Stimulated activated CD8-positive, alpha-beta memory T cell treated with anti-CD3 and anti-CD28 coated beads, Interleukin-4, amount 100 ng/mL, for 48 hours (primary cell): Measurements from ENCODE around the gene CLPTM1.
"Not testable (repeated sequence)": the region's sequence is repeated elsewhere in the genome, so short reads cannot be mapped to it uniquely, and the experiment has no call there.

Experiments
- DNase-seq: peaks from one replicate; pipeline ENCODE4 v3.0.0-alpha.2; 2020

The CLPTM1 gene

DNA sequence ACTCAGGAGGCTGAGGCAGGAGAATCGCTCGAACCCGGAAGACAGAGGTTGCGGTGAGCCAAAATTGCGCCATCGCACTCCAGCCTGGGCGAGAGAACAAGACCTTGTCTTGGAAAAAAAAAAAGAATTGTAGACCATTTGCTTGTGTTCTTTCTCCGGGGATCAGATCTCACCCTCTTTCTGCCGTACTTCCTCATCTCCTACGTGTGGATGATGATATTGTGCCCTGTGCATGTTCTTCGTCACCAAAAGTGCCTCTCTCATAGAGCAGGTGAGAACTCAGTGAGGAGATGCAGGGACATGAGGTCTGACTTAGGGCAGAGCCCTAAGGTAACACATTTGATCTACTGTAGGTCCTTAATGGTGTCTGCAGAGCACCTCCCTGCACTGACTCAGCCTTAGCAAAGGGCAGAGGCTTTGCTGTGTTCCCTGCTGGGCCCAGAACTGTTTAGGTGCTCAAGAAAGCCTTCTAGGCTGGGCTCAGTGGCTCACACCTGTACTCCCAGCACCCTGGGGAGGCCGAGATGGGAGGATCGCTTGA, 8.1 kb upstream of the CLPTM1 start:
- no peak for DNase-seq

DNA sequence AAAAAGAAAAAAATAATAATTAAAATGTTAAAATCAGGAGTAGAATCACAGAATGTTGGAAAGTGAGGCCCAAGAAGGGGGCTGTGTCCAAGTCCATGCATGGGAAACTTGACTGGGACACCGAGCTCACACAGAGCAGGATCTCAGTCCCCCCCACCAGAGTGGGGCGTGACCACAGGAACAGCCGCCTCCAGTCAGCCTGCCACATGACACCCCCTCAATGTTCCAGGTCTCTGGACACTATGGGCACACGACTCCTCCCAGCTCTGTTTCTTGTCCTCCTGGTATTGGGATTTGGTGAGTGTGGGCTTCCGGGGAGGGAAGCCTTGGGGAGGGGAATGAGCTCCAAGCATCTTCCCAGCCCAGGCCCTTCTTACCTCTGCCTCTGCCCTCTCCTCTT, 6.9 kb upstream of the CLPTM1 start:
- DNase-seq, result no peak

GRCh38 chr19:44948763-44949374, 6.3 kb upstream of the CLPTM1 start:
- DNase-seq, result no peak

- DNase-seq, result no peak
Measured at GRCh38 chr19:44949550-44949949, 5.6 kb upstream of the CLPTM1 start.

DNA sequence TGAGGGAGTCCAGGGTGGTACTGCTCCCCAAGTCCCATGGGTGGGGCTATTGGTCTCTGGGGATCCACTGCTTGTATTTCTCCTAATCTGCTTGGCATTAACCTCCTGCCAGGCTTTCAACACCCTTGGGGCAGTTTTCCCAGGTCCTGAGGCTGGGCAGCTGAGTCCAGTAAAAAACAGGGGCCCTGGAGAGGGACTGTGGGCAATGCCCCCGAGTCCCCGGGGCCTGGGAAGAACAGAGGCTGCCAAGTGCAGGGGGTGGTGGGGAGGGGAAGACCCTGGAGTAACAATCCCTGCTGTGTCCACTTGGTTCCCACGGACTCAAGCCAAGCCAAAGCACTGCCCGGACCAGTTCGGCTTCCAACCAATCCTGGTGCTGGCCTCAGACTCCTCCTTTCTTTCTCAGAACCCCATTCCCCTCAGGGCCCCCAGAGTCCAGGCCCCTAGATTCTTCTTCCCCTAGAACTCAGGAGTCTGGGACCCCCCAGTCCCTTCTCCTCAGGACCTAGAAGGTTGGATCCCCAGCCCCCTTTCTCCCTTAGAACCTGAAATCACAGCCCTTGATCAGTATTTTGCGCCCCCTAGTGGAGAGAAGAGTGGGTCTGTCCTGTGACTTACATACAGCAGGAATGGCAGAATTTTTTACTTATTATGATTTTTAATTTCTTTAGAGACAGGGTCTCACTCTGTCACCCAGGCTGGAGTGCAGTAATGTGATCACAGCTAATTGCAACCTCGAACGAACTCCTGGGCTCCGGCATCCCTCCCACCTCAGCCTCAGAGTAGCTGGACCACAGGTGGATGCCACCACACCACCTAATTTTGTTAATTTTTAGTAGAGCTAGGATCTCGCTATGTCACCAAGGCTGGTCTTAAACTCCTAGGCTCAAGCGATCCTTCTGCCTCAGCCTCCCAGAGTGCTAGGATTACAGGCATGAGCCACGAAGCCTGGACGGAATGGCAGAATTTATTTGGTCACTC, 3.7 kb upstream of the CLPTM1 start:
- DNase-seq, result peak; percentile 62

GRCh38 chr19:44954278-44954648, 917 bp upstream of the CLPTM1 start:
- no peak for DNase-seq

DNA sequence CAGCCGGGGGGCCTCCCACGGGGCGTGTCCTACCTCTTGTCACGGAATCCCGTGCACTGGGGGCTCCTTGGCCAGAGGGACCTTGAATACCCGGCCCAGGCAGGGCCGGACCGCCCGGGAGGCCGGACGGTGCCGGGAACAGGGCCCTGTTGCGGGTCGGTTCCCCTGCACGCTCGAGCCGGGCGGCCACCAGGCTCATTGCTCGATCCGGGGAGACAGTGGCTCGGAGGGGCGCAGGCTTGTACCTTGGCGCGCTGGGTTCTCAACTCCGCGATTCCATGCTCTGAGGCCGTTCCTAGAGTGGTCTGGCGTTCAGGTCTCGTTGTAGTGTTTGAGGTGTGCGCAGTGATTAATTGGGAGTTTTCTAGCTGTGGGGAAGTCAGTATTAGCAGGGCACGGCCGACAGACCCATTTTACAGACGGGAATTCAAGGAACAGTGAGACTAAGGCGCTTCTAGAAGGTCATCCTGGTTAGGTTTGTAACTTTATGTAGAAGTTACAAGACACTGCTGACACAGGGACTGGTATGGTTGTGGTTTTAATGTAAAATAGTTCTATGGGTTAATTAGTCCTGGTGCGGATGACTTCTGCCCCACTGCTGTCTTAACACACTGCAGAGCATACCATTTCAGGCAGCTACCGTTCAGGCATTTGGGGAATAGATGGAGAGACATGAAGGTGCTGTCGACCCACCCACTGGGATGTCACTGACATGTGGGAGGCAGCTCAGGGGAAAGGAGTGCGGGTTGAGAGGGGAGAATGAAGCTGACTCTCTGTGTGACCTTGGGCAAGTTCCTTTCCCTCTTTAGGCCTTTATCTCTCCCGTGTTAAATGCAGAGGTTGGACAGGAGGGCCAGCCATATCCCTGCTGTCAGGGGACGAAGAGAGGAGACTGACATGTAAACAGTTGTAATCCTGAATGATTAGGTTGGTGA, 592 bp downstream of the CLPTM1 start:
- peak; percentile 28 for DNase-seq

- DNase-seq, result no peak
Measured at GRCh38 chr19:44957526-44957925, 2.3 kb downstream of the CLPTM1 start.

DNA sequence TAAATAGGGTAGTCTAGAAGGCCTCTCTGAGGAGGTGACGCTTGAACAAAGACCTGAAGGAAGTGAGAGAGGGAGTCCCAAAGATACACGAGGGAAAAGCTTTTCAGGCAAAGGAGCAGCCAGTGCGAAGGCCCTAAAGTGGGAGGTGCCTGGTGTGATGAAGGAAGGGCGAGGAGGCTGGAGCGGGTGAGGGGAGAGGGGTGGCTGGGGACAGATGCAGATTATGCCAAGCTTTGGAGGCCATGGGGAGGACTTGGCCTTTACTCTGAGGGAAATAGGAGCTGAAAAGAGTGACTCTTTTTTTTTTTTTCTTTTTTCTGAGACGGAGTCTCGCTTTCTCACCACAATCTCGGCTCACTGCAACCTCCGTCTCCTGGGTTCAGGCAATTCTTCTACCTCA, 2.9 kb downstream of the CLPTM1 start:
- DNase-seq, result no peak

GRCh38 chr19:44959691-44960090, 4.5 kb downstream of the CLPTM1 start:
- no peak for DNase-seq

DNA sequence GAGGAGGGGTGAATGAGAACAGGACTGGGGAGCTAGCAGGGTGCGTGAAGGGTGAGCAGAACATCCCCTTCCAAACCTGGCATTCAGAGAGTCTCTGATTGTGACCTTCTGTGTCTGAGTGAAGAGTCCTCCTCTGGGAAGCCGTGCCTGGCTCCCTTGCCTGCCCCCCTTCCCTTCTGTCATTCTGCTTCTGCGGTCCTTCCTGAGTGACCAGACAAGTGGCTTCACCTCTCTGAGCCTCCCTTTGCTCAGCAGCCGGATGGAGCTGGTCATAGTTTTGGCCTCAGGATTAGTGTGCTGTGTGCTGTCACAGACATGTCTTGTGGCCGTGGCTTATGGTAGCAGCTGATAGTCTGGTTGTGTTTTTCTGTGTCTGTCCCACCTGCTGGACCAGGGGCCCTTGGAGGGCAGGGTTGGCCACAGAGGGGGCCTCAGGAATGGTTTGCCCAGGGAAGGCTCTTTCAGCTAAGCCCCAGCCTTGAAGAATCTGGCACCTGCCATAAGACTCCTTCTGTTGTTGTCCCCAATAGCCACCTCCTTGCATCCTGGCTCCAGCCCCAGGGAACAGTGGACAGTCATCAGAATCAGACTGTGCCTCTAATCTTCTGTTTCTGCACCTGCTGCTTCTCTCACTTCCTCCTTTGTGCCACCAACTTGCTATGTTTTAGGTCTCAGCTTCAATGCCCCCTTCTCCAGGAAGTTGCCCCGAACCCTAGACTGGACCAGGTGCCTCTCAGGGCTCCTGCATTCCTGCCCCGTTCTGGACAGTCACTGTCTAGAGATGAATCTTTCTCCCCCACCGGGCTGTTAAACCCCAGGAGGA, 5.9 kb downstream of the CLPTM1 start:
- no peak for DNase-seq

GRCh38 chr19:44961821-44962220, 6.6 kb downstream of the CLPTM1 start:
- DNase-seq, result no peak

DNA sequence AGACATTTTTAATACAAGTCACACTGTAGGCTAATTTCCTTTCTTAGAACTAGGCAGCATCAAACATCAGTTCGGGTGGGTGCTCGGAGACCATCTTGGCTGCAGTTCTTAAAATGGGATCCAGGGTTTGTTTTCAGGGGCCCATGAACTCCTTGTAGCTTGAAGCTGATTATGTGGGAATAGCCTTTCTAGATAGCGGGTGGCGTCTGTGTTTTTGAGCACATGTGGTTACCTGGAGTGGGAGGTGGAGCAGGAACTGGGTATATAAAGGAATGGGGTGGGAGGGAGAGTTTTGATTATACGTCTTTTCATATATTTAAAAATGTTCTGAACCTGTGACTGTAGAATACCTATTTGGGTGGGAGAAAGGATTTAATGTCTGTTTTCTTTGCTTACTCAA, 12.9 kb downstream of the CLPTM1 start:
- DNase-seq, result no peak

DNA sequence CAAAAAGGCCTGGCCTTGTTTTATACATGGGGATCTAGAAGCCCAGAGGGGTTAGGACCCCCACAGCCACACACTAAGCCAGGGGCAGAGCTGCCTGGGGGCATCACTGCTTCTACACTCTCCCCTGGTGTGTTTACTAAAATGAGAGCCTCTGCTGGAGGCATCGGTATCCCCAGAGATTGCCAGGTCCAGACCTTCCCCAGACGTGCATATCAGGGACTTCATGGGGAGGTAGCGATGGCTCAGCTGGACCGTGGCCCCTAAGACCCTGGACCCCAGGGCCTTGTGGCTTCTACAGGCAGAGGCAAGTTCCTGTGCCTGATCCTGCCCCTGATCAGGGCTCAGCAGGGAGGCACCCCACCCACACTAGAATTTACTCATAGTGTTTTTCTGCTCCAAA, 13.5 kb downstream of the CLPTM1 start:
- no peak for DNase-seq

DNA sequence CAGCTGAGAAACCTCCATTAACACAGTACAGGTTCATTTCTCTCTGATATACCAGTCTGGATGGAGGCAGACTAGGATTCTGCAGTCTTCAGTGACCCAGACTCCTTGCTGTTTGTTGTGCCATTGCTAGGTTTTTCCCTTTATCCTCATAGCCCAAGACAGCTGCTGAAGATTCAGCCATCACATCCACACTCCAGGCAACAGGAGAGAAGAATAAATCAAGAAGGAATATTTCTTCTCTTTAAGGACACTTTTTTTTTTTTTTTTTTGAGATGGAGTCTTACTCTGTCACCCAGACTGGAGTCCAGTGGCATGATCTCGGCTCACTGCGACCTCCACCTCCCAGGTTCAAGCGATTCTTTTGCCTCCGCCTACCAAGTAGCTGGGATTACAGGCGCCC, 14.3 kb downstream of the CLPTM1 start:
- no peak for DNase-seq

GRCh38 chr19:44971451-44971850, 16.3 kb downstream of the CLPTM1 start:
- DNase-seq, result not testable (repeated sequence)

DNA sequence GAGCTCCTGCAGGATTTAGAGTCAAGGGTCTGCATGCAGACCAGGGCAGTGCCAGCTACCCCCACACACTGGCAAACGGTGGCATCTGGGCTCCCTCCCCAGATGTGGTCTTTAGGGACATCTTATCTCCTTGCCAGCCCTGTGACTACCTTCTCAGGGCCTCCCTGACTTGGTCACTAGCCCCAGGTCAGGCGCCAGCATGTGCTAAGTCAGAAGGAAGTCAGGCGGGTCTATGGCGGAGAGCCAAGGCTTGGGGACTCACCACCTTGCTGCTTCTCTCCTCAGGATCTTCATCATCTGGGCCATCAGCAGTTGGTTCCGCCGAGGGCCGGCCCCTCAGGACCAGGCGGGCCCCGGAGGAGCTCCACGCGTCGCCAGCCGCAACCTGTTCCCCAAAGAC, 17.6 kb downstream of the CLPTM1 start:
- no peak for DNase-seq

DNA sequence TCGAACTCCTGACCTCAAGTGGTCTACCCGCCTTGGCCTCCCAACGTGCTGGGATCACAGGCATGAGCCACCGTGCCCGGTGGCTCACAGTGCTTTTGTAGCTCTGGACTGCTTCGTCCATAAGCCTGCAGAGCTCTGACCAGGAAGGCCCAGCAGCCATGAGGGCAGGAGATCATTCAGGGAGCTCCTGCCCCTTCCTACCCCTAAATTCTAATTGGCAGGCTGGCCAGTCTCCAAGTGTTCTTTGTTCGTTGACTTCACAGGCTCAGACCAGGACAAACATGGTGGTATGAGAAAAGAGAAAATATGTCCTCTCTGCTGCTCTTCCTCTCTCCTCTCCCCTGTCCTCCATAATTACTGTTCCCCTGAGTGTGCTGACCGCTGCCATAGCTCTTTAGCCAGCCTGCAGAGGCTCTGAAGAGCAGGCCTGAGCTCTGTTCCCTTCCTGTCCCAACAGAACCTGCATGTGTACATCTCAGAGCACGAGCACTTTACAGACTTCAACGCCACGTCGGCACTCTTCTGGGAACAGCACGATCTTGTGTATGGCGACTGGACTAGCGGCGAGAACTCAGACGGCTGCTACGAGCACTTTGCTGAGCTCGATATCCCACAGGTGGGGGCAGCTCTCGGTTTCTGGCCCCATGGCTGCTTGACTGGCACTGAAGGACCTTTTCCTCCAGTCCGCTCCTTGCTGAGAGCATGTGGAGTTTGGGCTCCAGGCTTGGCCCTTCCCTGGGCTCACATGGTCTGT, 19.0 kb downstream of the CLPTM1 start:
- no peak for DNase-seq

GRCh38 chr19:44974857-44975256, 19.7 kb downstream of the CLPTM1 start:
- no peak for DNase-seq

- no peak for DNase-seq
Measured at GRCh38 chr19:44975444-44975843, 20.3 kb downstream of the CLPTM1 start.

- no peak for DNase-seq
Measured at GRCh38 chr19:44984005-44984404, 28.8 kb downstream of the CLPTM1 start.
